GM21737 (cell line): Measurements from ENCODE around the gene KCNQ2.

ENCODE experiments used
- ATAC-seq: cut with Tn5 transposase; IDR thresholded peaks from one replicate; pipeline ENCODE4 v1.9.1; 2021; ENCODE audit warnings: mild to moderate bottlenecking, moderate library complexity; ENCODE audit not compliant: unreplicated experiment

Gene KCNQ2

DNA sequence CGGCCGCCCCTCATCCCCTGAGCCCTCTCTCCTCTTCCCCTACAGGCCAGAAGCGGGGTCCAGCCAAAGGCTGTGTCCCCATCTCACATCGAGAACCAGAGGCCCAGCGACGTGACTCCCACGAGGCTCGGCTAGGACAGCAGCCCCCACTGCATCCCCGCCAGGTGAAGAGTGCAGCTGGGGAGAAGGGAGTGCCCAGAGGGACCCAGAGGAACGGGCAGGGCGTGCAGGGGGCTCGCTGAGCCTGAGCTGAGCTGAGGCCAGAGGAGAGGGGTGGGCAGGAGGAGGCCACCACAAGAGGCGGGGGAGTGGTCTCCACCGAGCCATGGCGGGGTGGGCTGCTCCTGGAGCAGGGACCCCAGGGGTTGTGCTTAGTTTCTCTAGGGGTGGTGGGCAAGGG is 32.6 kb downstream of the KCNQ2 start:
- ATAC-seq: no peak

DNA sequence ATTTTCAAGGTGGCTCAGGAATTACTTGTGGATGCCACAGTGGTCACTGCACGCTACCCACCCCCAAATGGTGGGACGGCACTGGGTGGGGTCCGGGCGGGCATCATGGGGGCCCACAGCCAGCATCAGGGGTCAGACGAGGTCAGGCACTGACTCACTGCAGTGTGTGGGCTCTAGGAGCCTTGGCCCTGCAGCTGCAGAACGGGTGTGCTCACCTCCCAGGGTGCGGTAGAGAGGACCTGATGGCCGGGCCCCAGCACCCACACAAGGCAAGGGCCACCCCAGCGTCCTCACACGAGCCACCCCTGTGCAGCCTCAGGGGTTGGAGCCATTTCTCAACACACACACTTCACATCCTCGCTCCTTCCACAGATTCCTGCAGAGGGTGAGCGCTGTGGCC is 34.3 kb downstream of the KCNQ2 start:
- no peak for ATAC-seq

DNA sequence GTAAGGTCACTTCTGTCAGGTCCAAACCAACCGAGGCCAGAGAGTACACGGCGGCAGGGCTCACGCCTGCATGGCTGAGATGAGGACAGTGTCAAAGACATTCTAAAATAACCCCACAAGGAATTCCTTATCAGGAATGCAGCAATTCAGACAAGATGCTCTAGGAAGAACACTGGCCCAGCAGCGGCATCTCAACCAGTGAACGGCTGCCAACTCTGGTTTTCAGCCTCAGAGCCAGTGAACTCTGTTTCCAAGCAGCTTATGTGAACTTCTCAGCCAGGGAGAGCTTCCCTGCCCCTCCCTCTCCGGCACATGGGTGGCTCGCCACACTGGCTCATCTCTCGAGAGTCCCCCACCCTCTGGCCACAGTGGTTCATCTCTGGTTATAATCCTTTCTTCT is 36.9 kb downstream of the KCNQ2 start:
- no peak for ATAC-seq

DNA sequence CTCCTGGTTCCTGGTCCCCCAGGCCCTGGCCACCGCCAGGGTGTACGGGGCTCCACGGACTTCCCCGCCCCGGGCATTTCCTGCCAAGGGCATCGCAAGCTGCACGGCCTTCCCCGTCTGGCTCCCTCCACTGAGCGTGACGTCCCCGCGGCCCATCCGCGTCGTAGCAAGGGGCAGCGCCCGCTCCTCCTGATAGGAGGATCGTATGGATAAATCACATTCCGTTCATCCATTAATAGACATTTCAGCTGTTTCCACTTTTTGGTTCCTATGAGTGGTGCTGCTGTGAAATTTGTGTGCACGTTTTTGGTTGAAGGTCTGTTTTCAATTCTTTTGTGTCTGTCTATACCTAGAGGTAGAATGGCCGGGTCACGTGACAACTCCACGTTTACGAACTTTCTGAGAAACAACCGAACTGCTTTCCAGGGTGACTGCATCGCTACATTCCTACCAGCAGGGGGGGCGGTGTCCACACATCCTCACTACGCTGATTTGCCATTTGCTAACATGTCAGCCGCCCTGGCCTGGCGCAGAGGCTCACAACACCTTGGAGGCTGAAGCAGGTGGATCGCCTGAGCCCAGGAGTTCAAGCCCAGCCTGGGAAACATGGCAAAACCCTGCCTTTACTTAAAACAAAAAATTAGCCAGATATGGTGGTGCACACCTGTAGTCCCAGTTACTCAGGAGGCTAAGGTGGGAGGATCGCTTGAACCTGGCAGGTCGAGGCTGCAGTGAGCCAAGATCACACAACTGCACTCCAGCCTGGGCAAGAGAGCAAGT is 37.7 kb downstream of the KCNQ2 start:
- no peak for ATAC-seq

- no peak for ATAC-seq
Measured at GRCh38 chr20:63433756-63434531, 38.5 kb downstream of the KCNQ2 start.

GRCh38 chr20:63433351-63433750 is 39.1 kb downstream of the KCNQ2 start:
- no peak for ATAC-seq

DNA sequence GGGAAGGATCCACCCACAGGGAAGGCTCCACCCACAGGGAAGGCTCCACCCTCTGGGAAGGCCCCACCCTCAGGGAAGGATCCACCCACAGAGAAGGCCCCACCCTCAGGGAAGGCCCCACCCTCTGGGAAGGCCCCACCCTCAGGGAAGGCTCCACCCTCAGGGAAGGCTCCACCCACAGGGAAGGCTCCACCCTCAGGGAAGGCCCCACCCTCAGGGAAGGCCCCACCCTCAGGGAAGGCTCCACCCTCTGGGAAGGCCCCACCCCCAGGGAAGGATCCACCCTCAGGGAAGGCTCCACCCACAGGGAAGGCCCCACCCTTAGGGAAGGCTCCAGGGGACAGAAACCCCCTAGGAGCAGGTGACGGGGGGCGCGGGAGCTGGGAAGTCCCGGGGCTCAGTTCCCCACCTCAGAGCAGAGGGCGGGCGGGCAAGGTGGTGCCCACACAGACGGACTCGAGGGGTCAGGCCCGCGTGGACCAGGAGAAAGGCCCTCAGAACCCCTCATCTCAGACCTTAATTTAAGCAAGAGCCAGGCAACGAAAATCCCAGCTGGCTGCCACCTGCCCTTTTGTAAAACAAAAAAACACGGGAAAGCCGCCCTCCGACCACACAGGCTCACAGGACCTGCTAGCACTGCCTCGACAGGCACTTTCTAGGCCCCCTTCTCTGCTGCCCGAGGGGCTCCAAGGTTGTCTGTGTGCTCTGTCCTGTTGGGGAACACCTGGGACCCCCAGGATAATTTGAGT is 39.7 kb downstream of the KCNQ2 start:
- no peak for ATAC-seq

GRCh38 chr20:63431944-63432343 is 40.5 kb downstream of the KCNQ2 start:
- no peak for ATAC-seq

DNA sequence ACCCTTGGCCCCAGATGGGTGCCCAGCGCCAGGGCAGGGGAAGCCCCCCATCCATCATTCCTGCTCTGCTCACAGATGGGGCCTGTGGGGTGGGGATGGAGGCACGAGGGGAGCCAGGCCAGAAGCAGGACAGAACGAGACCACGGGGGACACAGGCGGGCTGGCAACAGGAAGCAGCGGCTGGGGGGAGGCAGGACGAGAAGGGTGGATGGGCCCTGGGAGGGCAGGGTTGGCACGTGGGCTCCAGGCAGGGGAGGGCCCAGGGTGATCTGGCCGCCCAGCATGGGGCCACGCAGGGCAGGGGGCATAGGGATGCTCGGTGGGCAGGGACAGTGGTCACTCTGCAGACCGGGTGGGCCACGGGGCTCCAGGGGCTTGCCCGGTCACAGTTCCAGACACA is 41.6 kb downstream of the KCNQ2 start:
- no peak for ATAC-seq

DNA sequence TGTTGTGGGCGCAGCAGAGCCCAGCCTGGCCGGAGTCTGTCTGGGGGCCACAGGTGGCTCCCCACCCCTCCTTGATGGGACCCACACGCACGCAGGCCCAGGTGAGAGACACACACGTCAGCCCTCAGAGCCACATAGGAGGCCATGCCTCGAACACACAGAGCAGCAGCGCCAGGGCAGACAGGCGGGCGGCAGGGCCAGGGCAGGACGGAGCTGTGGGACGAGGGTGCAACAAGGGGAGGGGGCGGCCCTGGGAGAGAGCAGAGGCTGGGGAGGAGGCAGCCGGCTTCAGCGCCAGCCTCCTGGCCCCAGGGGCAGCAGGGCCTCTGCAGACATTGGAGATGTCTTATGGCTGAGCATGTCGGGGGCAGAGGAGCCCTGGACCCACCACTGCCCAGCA is 42.5 kb downstream of the KCNQ2 start:
- no peak for ATAC-seq

- ATAC-seq: no peak
Measured at GRCh38 chr20:63428906-63429575, 43.4 kb downstream of the KCNQ2 start.

DNA sequence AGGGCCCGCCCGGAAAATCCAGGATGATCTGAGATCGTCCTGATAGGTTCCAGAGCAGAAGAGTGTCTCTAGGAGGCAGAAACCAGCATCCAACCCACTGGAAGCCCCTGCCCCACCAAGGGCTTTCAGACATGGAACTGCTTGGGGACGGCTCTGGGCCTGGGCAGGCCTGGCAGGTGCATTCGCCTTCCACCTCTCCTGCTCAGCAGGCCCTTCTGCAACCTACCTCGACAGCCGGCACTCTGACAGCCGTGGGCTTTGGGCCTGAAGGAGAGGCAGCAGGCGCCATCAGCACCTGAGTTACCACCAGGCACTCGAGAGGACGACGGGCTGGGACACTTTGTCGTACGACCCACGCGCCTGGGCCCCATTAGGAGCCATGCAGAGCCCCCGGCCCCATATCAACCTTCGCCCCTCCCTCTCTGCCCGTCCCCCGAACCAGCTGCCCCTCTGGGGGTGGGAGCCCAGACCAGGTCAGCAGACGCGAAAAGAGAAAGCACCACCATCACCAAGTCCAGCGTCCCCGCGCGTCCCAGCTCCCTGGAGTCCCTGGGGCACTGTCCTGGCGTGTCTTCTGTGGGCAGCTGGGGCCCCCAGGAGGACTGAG is 44.6 kb downstream of the KCNQ2 start:
- ATAC-seq: no peak

- no peak for ATAC-seq
Measured at GRCh38 chr20:63427206-63427605, 45.2 kb downstream of the KCNQ2 start.

- no peak for ATAC-seq
Measured at GRCh38 chr20:63425846-63426485, 46.5 kb downstream of the KCNQ2 start.

DNA sequence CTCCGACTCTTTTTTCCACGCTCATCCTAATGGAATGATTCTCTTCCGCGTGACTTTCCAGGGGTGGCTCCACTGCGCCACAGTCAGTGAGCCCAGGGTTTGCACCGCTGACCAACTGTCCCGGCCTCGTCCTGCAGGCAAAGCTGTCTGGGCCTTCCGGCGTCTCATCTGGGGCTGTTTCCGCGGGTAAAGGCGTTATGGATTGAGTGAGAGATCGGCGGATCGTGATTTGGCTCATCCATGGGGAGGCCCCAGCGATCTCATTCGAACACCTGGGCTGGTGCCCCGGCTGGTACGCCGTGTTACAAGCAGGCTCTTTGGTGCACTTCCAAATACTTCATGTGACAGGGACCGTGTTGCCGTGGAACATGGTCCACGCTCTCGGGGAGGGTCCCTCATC is 47.8 kb downstream of the KCNQ2 start:
- ATAC-seq: no peak

DNA sequence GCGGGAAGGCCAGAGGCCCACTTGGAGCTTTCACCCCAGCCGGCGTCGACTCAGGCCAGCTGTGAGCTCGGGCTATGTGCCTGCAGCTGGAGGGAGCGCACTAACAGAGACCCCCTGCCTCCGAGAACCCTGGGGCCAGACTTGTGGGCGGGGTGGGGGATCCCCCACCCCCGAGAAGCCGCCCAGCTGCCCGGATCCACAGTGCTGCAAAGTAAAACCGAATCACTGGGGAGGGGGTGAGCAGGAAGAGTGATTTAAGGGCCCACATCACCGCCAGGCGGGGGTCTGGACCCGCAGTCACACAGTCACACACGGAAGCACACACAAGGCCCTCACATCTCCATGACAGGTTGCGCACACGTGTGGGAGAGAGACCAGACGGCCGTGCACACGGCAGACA is 48.7 kb downstream of the KCNQ2 start:
- ATAC-seq: no peak

GRCh38 chr20:63422653-63423052 is 49.8 kb downstream of the KCNQ2 start:
- ATAC-seq: no peak

- no peak for ATAC-seq
Measured at GRCh38 chr20:63421913-63422312, 50.5 kb downstream of the KCNQ2 start.

GRCh38 chr20:63421094-63421692 is 51.3 kb downstream of the KCNQ2 start:
- no peak for ATAC-seq
